Activated T-helper 2 cell treated with anti-CD3 and anti-CD28 coated beads, Interferon-gamma antibody, Interleukin-2, Interleukin-4, amounts not matched to agents 10 μg/mL and 5 μg/mL and 100 μg/mL, durations not matched to agents 14 hours and 24 hours and 36 hours (primary cell): ENCODE data around the gene SS18. TPM values are rescaled to one million over a fixed set of nuclear protein-coding genes. Genes with fewer than 3 reads are reported as not detected.
A peak's percentile ranks its signal among the peaks of the same experiment; 100 is the strongest.

ENCODE experiments used
- DNase-seq: peaks from one replicate; pipeline ENCODE4 v3.0.0; 2021; ENCODE audit warnings: low spot score
- H3K27ac Mint-ChIP-seq: one replicate; pipeline ENCODE4 v1.8.0; 2021; ENCODE audit warnings: mixed read lengths
- H3K27me3 Mint-ChIP-seq: one replicate; pipeline ENCODE4 v1.8.0; 2021; ENCODE audit warnings: low read depth, mixed read lengths
- H3K36me3 Mint-ChIP-seq: one replicate; pipeline ENCODE4 v1.8.0; 2021; ENCODE audit warnings: low read depth, mixed read lengths
- H3K4me1 Mint-ChIP-seq: one replicate; pipeline ENCODE4 v1.8.0; 2021; ENCODE audit warnings: low read depth, mixed read lengths
- H3K4me3 Mint-ChIP-seq: one replicate; pipeline ENCODE4 v1.8.0; 2021; ENCODE audit warnings: low read depth, mild to moderate bottlenecking, moderate library complexity, mixed read lengths
- H3K9me3 Mint-ChIP-seq: one replicate; pipeline ENCODE4 v1.8.0; 2021; ENCODE audit warnings: mixed read lengths
- intact Hi-C: fragments of 100-400 bp; cut with micrococcal nuclease; formaldehyde crosslinking; loops from one replicate; pipeline ENCODE4 v1.15.1; 2023
- total RNA-seq: library from RNA; stranded (reverse); gene quantifications from 2 replicates; pipeline ENCODE4 v1.2.3, GENCODE V29; 2022

SS18 gene
- total RNA-seq, 1 donor from 2014 or later, result 75.2 TPM

GRCh38 chr18:26057344-26057773 lies 33.1 kb downstream of the SS18 start:
- Mint-ChIP-seq H3K36me3 (peaks cover 53% of the 10 kb centered on the region), H3K4me1 (peaks cover 19% of the 10 kb centered on the region), H3K4me3 (no peak overlapping the region), H3K27me3 (no peaks in the 10 kb centered on the region), H3K9me3 (no peaks in the 10 kb centered on the region), H3K27ac (peak overlapping the region; percentile 9)
- intact Hi-C loops, result no loop called here
- no peak for DNase-seq

DNA sequence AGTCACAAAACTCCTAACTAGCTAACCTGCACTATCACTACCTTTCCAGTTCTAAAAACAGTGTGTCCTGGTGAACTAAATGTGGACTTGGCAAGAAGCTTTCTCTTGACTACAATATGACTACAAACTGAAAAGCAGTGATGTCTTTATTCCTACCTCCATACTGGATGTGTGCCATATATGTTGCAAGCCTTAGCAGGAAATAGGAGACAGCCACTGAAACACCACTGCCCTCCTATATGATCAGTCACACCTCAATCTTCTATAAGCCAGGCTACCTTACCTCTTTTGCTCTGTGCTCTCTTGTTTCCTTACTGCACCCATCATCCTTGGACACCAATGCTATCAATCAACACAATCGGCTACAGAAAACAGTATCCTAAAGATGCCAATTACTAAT lies 34.1 kb downstream of the SS18 start:
- H3K9me3 Mint-ChIP-seq, result no peaks in the 10 kb centered on the region
- intact Hi-C loops, result no loop called here
- DNase-seq, result no peak
- H3K4me1 Mint-ChIP-seq, result peaks cover 19% of the 10 kb centered on the region
- no peak overlapping the region for H3K4me3 Mint-ChIP-seq
- H3K27ac Mint-ChIP-seq, result no peak overlapping the region
- no peaks in the 10 kb centered on the region for H3K27me3 Mint-ChIP-seq
- peaks cover 54% of the 10 kb centered on the region for H3K36me3 Mint-ChIP-seq

GRCh38 chr18:26052505-26052904 lies 37.9 kb downstream of the SS18 start:
- peaks cover 42% of the 10 kb centered on the region for H3K36me3 Mint-ChIP-seq
- no peak for DNase-seq
- peaks cover 10% of the 10 kb centered on the region for H3K4me1 Mint-ChIP-seq
- H3K27ac Mint-ChIP-seq, result no peak overlapping the region
- H3K4me3 Mint-ChIP-seq, result no peak overlapping the region
- no peaks in the 10 kb centered on the region for H3K9me3 Mint-ChIP-seq
- intact Hi-C loops, result no loop called here
- H3K27me3 Mint-ChIP-seq, result no peaks in the 10 kb centered on the region

GRCh38 chr18:26051843-26052242 lies 38.6 kb downstream of the SS18 start:
- Mint-ChIP-seq H3K4me1 (peaks cover 10% of the 10 kb centered on the region), H3K36me3 (peaks cover 41% of the 10 kb centered on the region), H3K27me3 (no peaks in the 10 kb centered on the region), H3K4me3 (no peak overlapping the region), H3K27ac (no peak overlapping the region), H3K9me3 (no peaks in the 10 kb centered on the region)
- no peak for DNase-seq
- intact Hi-C loops, result no loop called here

- H3K27me3 Mint-ChIP-seq, result no peaks in the 10 kb centered on the region
- intact Hi-C loops, result no loop called here
- H3K4me1 Mint-ChIP-seq, result peaks cover 16% of the 10 kb centered on the region
- H3K9me3 Mint-ChIP-seq, result no peaks in the 10 kb centered on the region
- no peak for DNase-seq
- H3K36me3 Mint-ChIP-seq, result peaks cover 42% of the 10 kb centered on the region
- no peak overlapping the region for H3K4me3 Mint-ChIP-seq
- H3K27ac Mint-ChIP-seq, result no peak overlapping the region
Observed at GRCh38 chr18:26046419-26047077, 43.9 kb downstream of the SS18 start.

- DNase-seq, result no peak
- peaks cover 24% of the 10 kb centered on the region for H3K4me1 Mint-ChIP-seq
- no peaks in the 10 kb centered on the region for H3K9me3 Mint-ChIP-seq
- H3K36me3 Mint-ChIP-seq, result peaks cover 45% of the 10 kb centered on the region
- H3K27me3 Mint-ChIP-seq, result no peaks in the 10 kb centered on the region
- intact Hi-C loops, result no loop called here
- H3K27ac Mint-ChIP-seq, result no peak overlapping the region
- no peak overlapping the region for H3K4me3 Mint-ChIP-seq
Observed at GRCh38 chr18:26044807-26045206, 45.6 kb downstream of the SS18 start.

GRCh38 chr18:26040051-26040656 lies 50.3 kb downstream of the SS18 start:
- DNase-seq, result no peak
- intact Hi-C loops, result no loop called here
- no peak overlapping the region for H3K4me3 Mint-ChIP-seq
- H3K27ac Mint-ChIP-seq, result no peak overlapping the region
- H3K9me3 Mint-ChIP-seq, result no peaks in the 10 kb centered on the region
- peaks cover 57% of the 10 kb centered on the region for H3K36me3 Mint-ChIP-seq
- no peaks in the 10 kb centered on the region for H3K27me3 Mint-ChIP-seq
- H3K4me1 Mint-ChIP-seq, result peaks cover 15% of the 10 kb centered on the region

DNA sequence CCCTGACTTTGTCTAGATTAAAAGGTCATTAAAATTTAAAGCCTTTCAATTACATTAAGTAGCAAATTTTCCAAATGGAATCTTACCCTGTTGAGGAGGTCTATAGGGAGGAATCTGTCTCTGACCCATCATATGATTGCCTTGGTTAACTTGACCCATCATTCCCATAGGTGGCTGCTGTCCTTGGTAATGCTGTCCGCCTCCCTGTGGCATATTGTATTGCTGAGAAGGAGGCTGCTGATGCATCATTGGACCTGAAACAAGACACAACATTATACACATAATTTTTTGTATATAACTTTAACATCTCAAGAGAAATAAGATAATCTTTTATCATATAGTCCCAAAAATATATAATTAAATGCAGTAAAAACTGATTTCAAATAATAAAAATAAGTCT lies 51.2 kb downstream of the SS18 start:
- no peak overlapping the region for H3K27ac Mint-ChIP-seq
- H3K27me3 Mint-ChIP-seq, result no peaks in the 10 kb centered on the region
- no peak overlapping the region for H3K4me3 Mint-ChIP-seq
- peaks cover 15% of the 10 kb centered on the region for H3K4me1 Mint-ChIP-seq
- H3K9me3 Mint-ChIP-seq, result no peaks in the 10 kb centered on the region
- intact Hi-C loops, result no loop called here
- no peak for DNase-seq
- peaks cover 58% of the 10 kb centered on the region for H3K36me3 Mint-ChIP-seq

GRCh38 chr18:26036635-26037034 lies 53.8 kb downstream of the SS18 start:
- Mint-ChIP-seq H3K9me3 (no peaks in the 10 kb centered on the region), H3K36me3 (peaks cover 72% of the 10 kb centered on the region), H3K4me3 (no peak overlapping the region), H3K27me3 (no peaks in the 10 kb centered on the region), H3K4me1 (peaks cover 13% of the 10 kb centered on the region), H3K27ac (no peak overlapping the region)
- intact Hi-C loops, result no loop called here
- DNase-seq, result no peak

GRCh38 chr18:26034850-26035497 lies 55.4 kb downstream of the SS18 start:
- Mint-ChIP-seq H3K27me3 (no peaks in the 10 kb centered on the region), H3K4me1 (peaks cover 6% of the 10 kb centered on the region), H3K9me3 (no peaks in the 10 kb centered on the region), H3K27ac (no peak overlapping the region), H3K36me3 (peaks cover 79% of the 10 kb centered on the region), H3K4me3 (no peak overlapping the region)
- DNase-seq, result no peak
- intact Hi-C loops, result no loop called here

DNA sequence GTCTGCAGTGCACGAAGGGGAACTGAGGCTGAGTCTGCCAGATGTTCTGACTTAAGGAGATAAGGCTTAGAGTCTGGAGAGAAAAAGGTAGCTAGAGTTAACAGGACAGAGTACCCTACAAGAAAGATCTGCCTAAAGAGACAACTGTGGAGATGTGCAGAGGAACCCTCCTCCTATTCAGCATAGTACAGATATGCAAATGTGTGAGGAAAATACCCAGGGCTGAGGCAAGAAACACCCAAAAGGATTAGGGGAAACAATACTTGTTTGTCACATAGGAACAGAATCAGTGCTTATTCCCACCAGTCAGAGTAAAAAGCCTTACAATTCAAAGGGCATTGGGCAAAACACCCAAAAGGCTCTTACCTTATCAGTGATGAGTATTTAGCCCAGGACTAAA lies 67.8 kb downstream of the SS18 start:
- H3K27ac Mint-ChIP-seq, result no peak overlapping the region
- H3K4me1 Mint-ChIP-seq, result peaks cover 11% of the 10 kb centered on the region
- no peak overlapping the region for H3K4me3 Mint-ChIP-seq
- peaks cover 5% of the 10 kb centered on the region for H3K9me3 Mint-ChIP-seq
- H3K27me3 Mint-ChIP-seq, result no peaks in the 10 kb centered on the region
- H3K36me3 Mint-ChIP-seq, result peaks cover 83% of the 10 kb centered on the region
- intact Hi-C loops, result no loop called here
- DNase-seq, result no peak

DNA sequence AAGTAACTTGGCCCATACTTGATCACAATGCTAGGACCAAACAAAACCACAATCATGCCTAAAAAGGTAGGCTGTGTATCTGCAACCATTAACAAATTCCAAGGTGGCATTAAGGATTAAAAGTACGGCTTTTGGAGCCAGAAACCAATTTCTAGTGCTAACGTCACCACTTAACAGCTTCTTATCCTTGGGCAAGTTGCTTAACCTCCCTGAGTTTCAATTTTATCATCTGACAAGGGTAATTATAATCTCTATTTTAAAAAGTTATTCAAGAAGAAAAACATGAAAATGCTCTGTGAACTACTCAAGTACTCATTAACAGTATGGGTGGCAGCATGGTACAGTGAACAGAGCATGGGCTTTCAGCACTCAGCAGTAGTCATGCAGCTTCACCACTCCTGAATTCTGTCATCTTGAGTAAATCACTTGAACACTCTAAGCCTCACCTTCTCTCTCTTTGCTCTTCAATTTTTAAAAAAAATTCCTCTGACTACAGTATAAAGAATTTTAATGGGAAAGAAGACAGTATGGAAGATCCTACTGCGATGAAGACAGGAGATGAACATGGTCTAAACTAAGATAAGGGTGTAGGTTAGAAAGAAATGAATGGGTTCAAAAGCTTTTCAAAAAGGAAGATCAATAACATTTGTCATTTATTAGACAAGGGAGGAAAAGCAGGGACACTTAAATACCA lies 69.2 kb downstream of the SS18 start:
- peaks cover 82% of the 10 kb centered on the region for H3K36me3 Mint-ChIP-seq
- H3K27ac Mint-ChIP-seq, result no peak overlapping the region

DNA sequence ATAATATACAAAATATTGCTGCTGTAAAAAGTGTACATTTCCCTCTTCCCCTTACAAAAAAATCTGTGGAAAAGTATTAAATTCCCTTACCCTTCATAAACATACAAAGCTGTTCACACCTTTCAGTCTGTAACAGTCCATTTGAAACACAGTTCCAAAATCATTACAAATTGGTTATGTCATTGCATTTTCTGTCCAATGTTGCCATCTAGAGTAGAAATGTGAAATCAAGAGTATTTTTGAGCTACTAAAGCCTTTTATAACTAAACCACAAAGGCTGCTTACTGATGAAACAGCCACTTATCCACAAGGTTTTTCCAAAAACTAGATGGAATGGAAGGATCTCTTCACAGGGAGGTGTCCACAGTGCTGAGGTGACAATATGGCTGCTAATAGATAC lies 72.5 kb downstream of the SS18 start:
- H3K36me3 Mint-ChIP-seq, result peaks cover 62% of the 10 kb centered on the region

More for the DNA sequence above, 69.2 kb downstream of the SS18 start:
- no peak overlapping the region for H3K4me3 Mint-ChIP-seq
- no peak for DNase-seq
- no peaks in the 10 kb centered on the region for H3K27me3 Mint-ChIP-seq
- peaks cover 10% of the 10 kb centered on the region for H3K4me1 Mint-ChIP-seq
- intact Hi-C loops, result no loop called here
- peaks cover 5% of the 10 kb centered on the region for H3K9me3 Mint-ChIP-seq

More for the DNA sequence above, 72.5 kb downstream of the SS18 start:
- DNase-seq, result no peak
- Mint-ChIP-seq H3K4me3 (no peak overlapping the region), H3K27ac (no peak overlapping the region), H3K9me3 (no peaks in the 10 kb centered on the region), H3K27me3 (no peaks in the 10 kb centered on the region), H3K4me1 (peaks cover 5% of the 10 kb centered on the region)
- intact Hi-C loops, result no loop called here
